Endometrial microvascular endothelial cells (primary cell): ENCODE measurements around the gene IHH. TPM values are rescaled to one million over a fixed set of nuclear protein-coding genes. Genes with fewer than 3 reads are reported as not detected.

Source experiments
- total RNA-seq: library from RNA; depleted of rRNA; stranded (reverse); fragments of >200 nt; gene quantifications from one replicate; pipeline ENCODE4 v1.2.3, GENCODE V29; 2015; ENCODE audit errors: inconsistent ontology term

IHH gene
- total RNA-seq, 1 donor from 2014 or later, result not detected

Other genes with a start within 250 kb of the IHH start
- gene PRKAG3, start 229.1 kb downstream of the IHH start, total RNA-seq, result not detected
- gene WNT6, start 201.1 kb downstream of the IHH start, total RNA-seq, result not detected
- not detected for gene WNT10A, start 180.1 kb downstream of the IHH start, total RNA-seq
- not detected for gene CDK5R2, start 101.3 kb downstream of the IHH start, total RNA-seq
- not detected for gene FEV, start 75.7 kb downstream of the IHH start, total RNA-seq
- not detected for gene CRYBA2, start 67.5 kb downstream of the IHH start, total RNA-seq
- gene CFAP65, start 19.4 kb downstream of the IHH start, total RNA-seq, result not detected
- gene NHEJ1, start 99.9 kb upstream of the IHH start, total RNA-seq, result 25.8 TPM
- 0.19 TPM for gene SLC23A3, start 109.1 kb upstream of the IHH start, total RNA-seq
- gene CNPPD1, start 116.0 kb upstream of the IHH start, total RNA-seq, result 32.7 TPM
- 54.4 TPM for gene RETREG2, start 117.4 kb upstream of the IHH start, total RNA-seq
- gene ZFAND2B, start 145.9 kb upstream of the IHH start, total RNA-seq, result 24.1 TPM
- 24.8 TPM for gene ABCB6, start 158.0 kb upstream of the IHH start, total RNA-seq
- 73.2 TPM for gene ATG9A, start 168.7 kb upstream of the IHH start, total RNA-seq
- 27.1 TPM for gene ANKZF1, start 168.9 kb upstream of the IHH start, total RNA-seq
- gene GLB1L, start 184.5 kb upstream of the IHH start, total RNA-seq, result 9.3 TPM
- gene STK16, start 184.6 kb upstream of the IHH start, total RNA-seq, result 5.5 TPM
- gene TUBA4B, start 192.3 kb upstream of the IHH start, total RNA-seq, result not detected
- gene TUBA4A, start 193.0 kb upstream of the IHH start, total RNA-seq, result 18.4 TPM
- 29.9 TPM for gene DNAJB2, start 218.4 kb upstream of the IHH start, total RNA-seq
- gene PTPRN, start 248.5 kb upstream of the IHH start, total RNA-seq, result not detected